Ovary (tissue), 3 donors: ENCODE data around the gene DEPDC5.

Experiments
- CTCF ChIP-seq, 3 donors: fragments of 450-650 bp in 2 of 3; fragments of 200-600 bp in 1 of 3; IDR thresholded peaks; one replicate each; pipeline versions ENCODE4 v1.5.1 to v1.8.0; 2016 to 2022; ENCODE audit warnings: antibody characterized with exemption in 3 of 3, mild to moderate bottlenecking in 1 of 3
- EP300 ChIP-seq: sonication (generic); formaldehyde crosslinking; IDR thresholded peaks from one replicate; pipeline ENCODE4 v1.6.1; 2017; ENCODE audit warnings: antibody characterized with exemption
- POLR2A ChIP-seq: fragments of 450-650 bp; IDR thresholded peaks from one replicate; pipeline ENCODE4 v1.6.1; 2017; ENCODE audit warnings: antibody characterized with exemption, mild to moderate bottlenecking, moderate library complexity
- donor health status: DM: no; HTN: no; CAD: no.

DNA sequence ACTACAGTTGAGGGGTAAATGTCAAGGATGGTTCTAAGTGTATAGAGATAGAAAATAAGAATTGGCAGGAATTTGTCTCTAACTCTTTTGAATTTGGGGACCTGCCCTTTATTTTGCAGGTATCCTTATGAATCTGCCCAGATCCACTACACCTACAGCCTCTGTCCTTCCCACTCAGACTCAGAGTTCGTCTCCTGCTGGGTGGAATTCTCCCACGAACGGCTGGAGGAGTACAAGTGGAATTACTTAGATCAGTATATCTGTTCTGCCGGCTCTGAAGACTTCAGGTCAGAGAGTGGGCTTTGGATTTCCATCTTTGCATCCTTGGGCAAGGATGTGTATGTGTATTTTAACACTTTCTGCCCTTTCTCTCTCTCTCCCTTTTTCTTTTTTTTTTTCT lies 89.7 kb downstream of the DEPDC5 start:
- TF ChIP-seq POLR2A (no peak), CTCF (IDR thresholded peaks at IDR 0.05) (no peak), EP300 (no peak)
